Stimulated activated CD8-positive, alpha-beta memory T cell treated with anti-CD3 and anti-CD28 coated beads, Interleukin-12 subunit alpha, Interleukin-12 subunit beta, amount 100 ng/mL, for 24 hours (primary cell): Measurements from ENCODE around the gene MUC20.

ENCODE experiments used
- DNase-seq: peaks from one replicate; pipeline ENCODE4 v3.0.0-alpha.2; 2020; ENCODE audit errors: extremely low read depth

MUC20 gene

GRCh38 chr3:195755791-195756676 is 35.3 kb downstream of the MUC20 start:
- no peak for DNase-seq

- DNase-seq: no peak
These were observed 36.6 kb downstream of the MUC20 start for GRCh38 chr3:195757438-195757770.

- no peak for DNase-seq
These were observed 37.0 kb downstream of the MUC20 start for GRCh38 chr3:195757827-195758226.

- DNase-seq: no peak
These were observed 38.1 kb downstream of the MUC20 start for GRCh38 chr3:195758721-195759353.

GRCh38 chr3:195760345-195761122 is 39.8 kb downstream of the MUC20 start:
- no peak for DNase-seq

GRCh38 chr3:195761123-195761566 is 40.4 kb downstream of the MUC20 start:
- no peak for DNase-seq

GRCh38 chr3:195761567-195762248 is 40.9 kb downstream of the MUC20 start:
- no peak for DNase-seq

- DNase-seq: no peak
These were observed 41.4 kb downstream of the MUC20 start for GRCh38 chr3:195762249-195762585.

- DNase-seq: no peak
These were observed 41.8 kb downstream of the MUC20 start for GRCh38 chr3:195762611-195763010.

- DNase-seq: no peak
These were observed 42.5 kb downstream of the MUC20 start for GRCh38 chr3:195763076-195763830.

- DNase-seq: no peak
These were observed 43.4 kb downstream of the MUC20 start for GRCh38 chr3:195763843-195764825.

GRCh38 chr3:195764961-195765706 is 44.4 kb downstream of the MUC20 start:
- no peak for DNase-seq

GRCh38 chr3:195766671-195767070 is 45.9 kb downstream of the MUC20 start:
- no peak for DNase-seq

- DNase-seq: no peak
These were observed 47.0 kb downstream of the MUC20 start for GRCh38 chr3:195767792-195768191.

GRCh38 chr3:195768414-195768813 is 47.6 kb downstream of the MUC20 start:
- DNase-seq: no peak

- no peak for DNase-seq
These were observed 48.1 kb downstream of the MUC20 start for GRCh38 chr3:195768831-195769303.

- DNase-seq: no peak
These were observed 48.8 kb downstream of the MUC20 start for GRCh38 chr3:195769551-195769950.

GRCh38 chr3:195770081-195770840 is 49.5 kb downstream of the MUC20 start:
- DNase-seq: no peak
